Transverse colon (tissue), 3 donors: Measurements from ENCODE around the gene KRTAP4-3.

Source experiments
- POLR2A ChIP-seq: fragments of 450-650 bp; IDR thresholded peaks from one replicate; pipeline ENCODE4 v1.6.1; 2016; ENCODE audit warnings: antibody characterized with exemption, mild to moderate bottlenecking, moderate library complexity
- TF ChIP-seq, protein P1 (sequence below), 5 experiments: fragments of 200-600 bp in 3 of 5; fragments of 450-650 bp in 2 of 5; sonication (generic) in 3 of 5; IDR thresholded peaks; 1 replicate in 2 of 5; 2 replicates in 3 of 5; pipeline ENCODE4 v1.5.1; 2016 to 2017; ENCODE audit warnings: antibody characterized with exemption in 5 of 5, inconsistent platforms in 3 of 5, mild to moderate bottlenecking in 2 of 5, moderate library complexity in 1 of 5

DNA sequence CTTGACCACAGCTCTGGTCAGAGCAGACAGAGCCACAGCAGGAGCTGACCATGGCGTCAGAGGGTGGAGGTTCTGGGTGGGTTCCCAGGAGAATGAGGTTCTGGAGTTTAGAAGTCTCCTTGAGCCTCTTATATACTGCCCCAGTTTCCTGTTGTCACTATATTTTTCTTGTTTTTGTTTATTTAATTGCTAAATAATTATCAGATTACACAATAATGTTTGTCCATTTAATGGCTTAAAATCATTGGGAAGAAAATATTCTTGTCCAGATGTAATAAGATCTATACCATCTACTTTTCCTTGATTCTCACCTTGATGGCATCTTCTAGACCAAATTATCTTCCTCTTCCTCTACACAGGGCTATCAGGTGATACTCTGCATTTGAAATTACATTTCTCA is at the start of gene KRTAP4-3:
- no peak for TF ChIP-seq POLR2A
- TF ChIP-seq, protein P1, sequence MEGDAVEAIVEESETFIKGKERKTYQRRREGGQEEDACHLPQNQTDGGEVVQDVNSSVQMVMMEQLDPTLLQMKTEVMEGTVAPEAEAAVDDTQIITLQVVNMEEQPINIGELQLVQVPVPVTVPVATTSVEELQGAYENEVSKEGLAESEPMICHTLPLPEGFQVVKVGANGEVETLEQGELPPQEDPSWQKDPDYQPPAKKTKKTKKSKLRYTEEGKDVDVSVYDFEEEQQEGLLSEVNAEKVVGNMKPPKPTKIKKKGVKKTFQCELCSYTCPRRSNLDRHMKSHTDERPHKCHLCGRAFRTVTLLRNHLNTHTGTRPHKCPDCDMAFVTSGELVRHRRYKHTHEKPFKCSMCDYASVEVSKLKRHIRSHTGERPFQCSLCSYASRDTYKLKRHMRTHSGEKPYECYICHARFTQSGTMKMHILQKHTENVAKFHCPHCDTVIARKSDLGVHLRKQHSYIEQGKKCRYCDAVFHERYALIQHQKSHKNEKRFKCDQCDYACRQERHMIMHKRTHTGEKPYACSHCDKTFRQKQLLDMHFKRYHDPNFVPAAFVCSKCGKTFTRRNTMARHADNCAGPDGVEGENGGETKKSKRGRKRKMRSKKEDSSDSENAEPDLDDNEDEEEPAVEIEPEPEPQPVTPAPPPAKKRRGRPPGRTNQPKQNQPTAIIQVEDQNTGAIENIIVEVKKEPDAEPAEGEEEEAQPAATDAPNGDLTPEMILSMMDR (IDR thresholded peaks at IDR 0.05), result no peak
